Measurements from ENCODE around the gene PAQR3. TPM values are rescaled to one million over a fixed set of nuclear protein-coding genes. Genes with fewer than 3 reads are reported as not detected.
A peak's percentile ranks its signal among the peaks of the same experiment; 100 is the strongest.

Gene PAQR3
- polyA plus RNA-seq, 3 donors: 2.7 to 5.6 (median 5.2) TPM

DNA sequence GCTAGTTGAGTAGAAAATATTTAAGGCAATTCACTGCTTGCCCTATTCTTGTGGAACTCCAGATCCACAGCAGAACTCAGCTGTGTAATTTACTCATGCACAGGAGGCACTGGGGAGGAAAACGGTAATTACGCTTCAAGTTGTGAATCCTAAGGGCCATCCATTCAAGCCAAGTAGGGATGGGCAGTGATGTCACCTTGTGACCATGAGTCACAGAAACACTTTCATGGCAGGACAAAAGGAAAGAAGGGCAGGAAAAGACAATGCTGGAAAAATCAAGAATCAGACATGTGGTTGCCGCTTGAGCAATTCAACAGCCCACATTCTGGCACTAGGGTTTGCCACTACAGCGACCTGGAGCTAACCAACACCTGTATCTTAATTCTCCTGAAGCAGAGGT lies 1.4 kb downstream of the PAQR3 start:
- Histone ChIP-seq H3K4me2 (replicated peaks; ENCODE audit: extremely low read depth, low read length, poor library complexity, severe bottlenecking) (no peak overlapping the region), H2AFZ (ENCODE audit: insufficient read depth, low read depth, low read length, poor library complexity, severe bottlenecking) (no peak overlapping the region), H3K79me2 (ENCODE audit: insufficient read depth, low read length) (no peaks in the 10 kb centered on the region), H3K27me3 (ENCODE audit: control insufficient read depth in 2 of 2, insufficient read depth in 2 of 2, low read length in 2 of 2) (no peaks in the 10 kb centered on the region), H3K9me3 (replicated peaks in 1 of 2; ENCODE audit: control insufficient read depth in 1 of 2, insufficient read depth in 1 of 2, low read length in 2 of 2) (no peaks in the 10 kb centered on the region), H3K9ac (ENCODE audit: insufficient read depth, low read length, poor library complexity, severe bottlenecking) (no peak overlapping the region), H3K36me3 (replicated peaks in 1 of 2; ENCODE audit: control insufficient read depth in 1 of 2, insufficient read depth in 2 of 2, low read length in 2 of 2) (no peaks in the 10 kb centered on the region), H4K20me1 (ENCODE audit: insufficient read depth, low read length) (no peaks in the 10 kb centered on the region), H3K4me1 (ENCODE audit: control insufficient read depth in 1 of 2, insufficient read depth in 2 of 2, low read length in 2 of 2) (peaks cover 24 to 32% of the 10 kb centered on the region in 2 donors), H3K4me3 (replicated peaks in 1 of 3; ENCODE audit: low read depth in 2 of 3, low read length in 3 of 3) (no peak overlapping the region), H3K27ac (ENCODE audit: low read depth in 1 of 2, low read length in 2 of 2) (no peak overlapping the region)
- Mint-ChIP-seq H3K9me3 (peaks cover 0 to 2% (median 0%) of the 10 kb centered on the region in 7 donors), H3K27ac (peak overlapping the region in 2 of 7 donors; percentile 7 to 70), H3K4me1 (peaks cover 26% of the 10 kb centered on the region), H3K4me3 (no peak overlapping the region), H3K27me3 (ENCODE audit: low read depth in 3 of 3) (peaks cover 0 to 5% (median 2%) of the 10 kb centered on the region in 3 donors), H3K36me3 (peaks cover 5 to 8% of the 10 kb centered on the region in 2 donors)
- TF ChIP-seq, protein P1, sequence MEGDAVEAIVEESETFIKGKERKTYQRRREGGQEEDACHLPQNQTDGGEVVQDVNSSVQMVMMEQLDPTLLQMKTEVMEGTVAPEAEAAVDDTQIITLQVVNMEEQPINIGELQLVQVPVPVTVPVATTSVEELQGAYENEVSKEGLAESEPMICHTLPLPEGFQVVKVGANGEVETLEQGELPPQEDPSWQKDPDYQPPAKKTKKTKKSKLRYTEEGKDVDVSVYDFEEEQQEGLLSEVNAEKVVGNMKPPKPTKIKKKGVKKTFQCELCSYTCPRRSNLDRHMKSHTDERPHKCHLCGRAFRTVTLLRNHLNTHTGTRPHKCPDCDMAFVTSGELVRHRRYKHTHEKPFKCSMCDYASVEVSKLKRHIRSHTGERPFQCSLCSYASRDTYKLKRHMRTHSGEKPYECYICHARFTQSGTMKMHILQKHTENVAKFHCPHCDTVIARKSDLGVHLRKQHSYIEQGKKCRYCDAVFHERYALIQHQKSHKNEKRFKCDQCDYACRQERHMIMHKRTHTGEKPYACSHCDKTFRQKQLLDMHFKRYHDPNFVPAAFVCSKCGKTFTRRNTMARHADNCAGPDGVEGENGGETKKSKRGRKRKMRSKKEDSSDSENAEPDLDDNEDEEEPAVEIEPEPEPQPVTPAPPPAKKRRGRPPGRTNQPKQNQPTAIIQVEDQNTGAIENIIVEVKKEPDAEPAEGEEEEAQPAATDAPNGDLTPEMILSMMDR (IDR thresholded peaks at IDR 0.05): no peak
- intact Hi-C loops (cut with micrococcal nuclease): no loop called here
- WGBS (ENCODE audit: insufficient coverage): 100% methylated on average over 2 of the region's 4 CpGs
- DNase-seq: peak in 1 of 3 donors; percentile 10

- no peak overlapping the region for H3K4me3 ChIP-seq (replicated peaks in 1 of 3; ENCODE audit: low read depth in 2 of 3, low read length in 3 of 3)
- H3K27ac ChIP-seq (ENCODE audit: low read depth in 1 of 2, low read length in 2 of 2): no peak overlapping the region
- no peaks in the 10 kb centered on the region for H3K79me2 ChIP-seq (ENCODE audit: insufficient read depth, low read length)
- H3K4me1 Mint-ChIP-seq: peaks cover 19% of the 10 kb centered on the region
- DNase-seq: no peak
- H3K27me3 Mint-ChIP-seq (ENCODE audit: low read depth in 3 of 3): peaks cover 0 to 5% (median 2%) of the 10 kb centered on the region in 3 donors
- no peak overlapping the region for H3K9ac ChIP-seq (ENCODE audit: insufficient read depth, low read length, poor library complexity, severe bottlenecking)
- no peak overlapping the region for H2AFZ ChIP-seq (ENCODE audit: insufficient read depth, low read depth, low read length, poor library complexity, severe bottlenecking)
- no peaks in the 10 kb centered on the region for H4K20me1 ChIP-seq (ENCODE audit: insufficient read depth, low read length)
- no peak overlapping the region for H3K4me2 ChIP-seq (replicated peaks; ENCODE audit: extremely low read depth, low read length, poor library complexity, severe bottlenecking)
- TF ChIP-seq, protein P1 (IDR thresholded peaks at IDR 0.05): no peak
- H3K27me3 ChIP-seq (ENCODE audit: control insufficient read depth in 2 of 2, insufficient read depth in 2 of 2, low read length in 2 of 2): no peaks in the 10 kb centered on the region
- H3K4me1 ChIP-seq (ENCODE audit: control insufficient read depth in 1 of 2, insufficient read depth in 2 of 2, low read length in 2 of 2): peaks cover 18 to 23% of the 10 kb centered on the region in 2 donors
- no peak overlapping the region for H3K27ac Mint-ChIP-seq
- H3K36me3 Mint-ChIP-seq: peaks cover 7 to 8% of the 10 kb centered on the region in 2 donors
- H3K9me3 Mint-ChIP-seq: peaks cover 0 to 1% (median 0%) of the 10 kb centered on the region in 7 donors
- intact Hi-C loops (cut with micrococcal nuclease): no loop called here
- no peak overlapping the region for H3K4me3 Mint-ChIP-seq
- 100% methylated on average over 1 of the region's 4 CpGs for WGBS (ENCODE audit: insufficient coverage)
- no peaks in the 10 kb centered on the region for H3K36me3 ChIP-seq (replicated peaks in 1 of 2; ENCODE audit: control insufficient read depth in 1 of 2, insufficient read depth in 2 of 2, low read length in 2 of 2)
- no peaks in the 10 kb centered on the region for H3K9me3 ChIP-seq (replicated peaks in 1 of 2; ENCODE audit: control insufficient read depth in 1 of 2, insufficient read depth in 1 of 2, low read length in 2 of 2)
These were observed 2.2 kb downstream of the PAQR3 start for GRCh38 chr4:78936989-78937388.
